GM19025 (cell line): ENCODE data around the gene SUSD4.

Experiments
- ATAC-seq: cut with Tn5 transposase; IDR thresholded peaks from one replicate; pipeline ENCODE4 v1.9.1; 2021; ENCODE audit warnings: mild to moderate bottlenecking, low read depth, moderate library complexity; ENCODE audit not compliant: unreplicated experiment

SUSD4 gene

DNA sequence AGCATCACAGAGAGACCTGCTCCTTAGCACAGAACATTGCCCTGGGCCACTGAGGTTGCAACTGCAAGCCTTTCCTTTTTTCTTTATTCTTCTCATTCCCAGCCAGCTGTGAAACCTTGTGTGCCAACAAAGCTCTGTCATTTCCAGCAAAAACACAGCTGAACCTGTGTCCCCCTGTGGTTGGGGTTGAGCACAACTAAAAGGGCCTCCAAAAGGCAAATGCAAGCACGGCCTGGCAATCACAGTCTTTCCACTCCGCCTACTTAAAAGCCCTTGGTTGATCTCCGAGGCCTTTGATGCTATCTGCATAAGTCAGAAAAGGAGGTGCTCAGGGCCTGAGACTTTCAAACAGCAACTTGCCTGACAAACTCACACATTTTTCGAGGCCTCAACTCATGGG, 32.7 kb downstream of the SUSD4 start:
- no peak for ATAC-seq

DNA sequence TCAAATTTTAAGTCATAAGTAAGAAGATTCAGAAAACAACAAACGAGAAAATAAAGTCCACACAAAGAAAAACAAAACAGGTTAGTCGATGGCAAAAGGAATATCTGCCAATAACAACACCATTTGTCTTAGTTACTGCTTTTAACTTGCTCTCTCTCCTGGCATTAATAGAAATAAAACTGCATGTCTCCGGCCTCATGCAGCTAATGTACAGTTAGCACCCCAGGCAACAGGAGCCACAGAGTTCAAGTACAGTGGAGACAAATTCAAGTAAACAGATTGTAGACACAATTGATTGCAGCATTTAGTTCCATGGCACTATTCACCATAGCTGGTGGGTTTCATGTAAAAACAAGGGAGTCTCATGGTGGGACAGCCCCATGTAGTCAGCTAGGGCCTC, 33.5 kb downstream of the SUSD4 start:
- ATAC-seq, result no peak

DNA sequence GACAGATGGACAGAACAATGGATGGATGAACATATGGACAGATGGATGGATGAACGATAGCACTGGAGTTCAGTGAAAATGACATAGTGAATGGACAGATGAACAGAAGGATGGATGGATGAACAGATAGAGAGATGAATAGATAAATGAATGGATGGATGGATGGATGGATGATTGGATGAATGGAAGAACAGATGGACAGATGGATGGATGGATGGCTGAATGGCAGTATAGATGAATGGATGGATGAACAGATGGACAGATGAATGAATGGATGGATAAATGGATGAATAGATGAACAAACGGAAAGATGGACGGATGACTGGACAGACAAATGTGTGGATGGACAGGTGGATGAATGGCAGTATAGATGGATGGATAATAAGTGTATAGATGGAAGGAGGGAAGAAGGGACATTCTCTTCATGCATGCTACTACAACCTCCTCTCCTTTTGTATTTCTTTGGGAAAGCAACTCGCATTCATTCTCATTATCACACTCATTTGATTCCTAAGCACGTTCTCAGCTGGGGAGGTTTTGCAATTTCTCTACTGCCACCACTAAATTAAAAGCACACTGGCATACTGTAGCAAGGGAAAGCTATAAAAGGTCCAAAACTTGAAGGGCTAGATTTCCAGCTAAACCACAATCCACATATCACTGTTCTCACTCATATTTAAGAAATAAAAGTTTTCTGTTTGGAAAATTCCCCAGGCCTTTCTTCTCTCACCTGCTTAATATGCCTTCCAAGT, 34.1 kb downstream of the SUSD4 start:
- ATAC-seq, result no peak

DNA sequence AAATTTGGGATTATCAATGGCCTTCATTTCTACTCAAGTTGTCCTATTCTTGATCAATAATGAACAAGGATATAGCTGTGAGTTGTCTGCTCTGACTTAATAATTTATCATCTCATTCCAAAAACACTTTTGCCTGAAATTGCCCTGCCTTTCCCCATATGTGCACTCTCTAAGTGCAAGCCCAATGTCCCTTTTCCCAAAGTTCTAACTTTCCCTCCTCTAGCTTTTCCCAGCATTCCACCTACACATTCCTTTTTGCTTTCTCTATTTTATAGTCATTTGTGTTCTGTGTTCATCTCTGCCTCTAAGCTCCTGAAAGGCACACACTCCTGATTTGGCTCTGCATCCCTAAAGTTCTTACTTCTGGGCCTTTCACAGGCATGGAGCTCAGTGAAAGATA, 34.7 kb downstream of the SUSD4 start:
- ATAC-seq, result no peak

DNA sequence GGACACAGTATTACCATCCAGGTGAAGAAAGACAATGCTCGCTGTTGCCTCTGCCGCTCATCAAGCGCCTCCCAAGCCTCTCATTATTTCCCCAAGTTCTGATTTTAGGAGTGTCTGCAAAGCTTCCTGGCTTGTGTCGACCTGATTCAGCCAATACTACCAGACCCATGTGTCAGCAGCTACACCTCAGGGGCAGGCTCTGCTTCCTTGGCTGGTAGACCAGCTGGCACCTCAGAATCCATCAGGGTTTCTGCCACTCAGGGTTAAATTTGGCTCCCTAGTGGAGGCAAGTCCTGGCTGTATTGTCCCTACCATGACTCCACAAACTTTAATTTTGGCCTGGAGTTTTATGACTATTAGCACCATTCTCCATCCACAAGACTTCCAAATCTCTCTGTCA, 35.4 kb downstream of the SUSD4 start:
- no peak for ATAC-seq

- no peak for ATAC-seq
These were observed 37.2 kb downstream of the SUSD4 start for GRCh38 chr1:223326776-223327175.

GRCh38 chr1:223323491-223324484, 40.2 kb downstream of the SUSD4 start:
- no peak for ATAC-seq

GRCh38 chr1:223322868-223323267, 41.1 kb downstream of the SUSD4 start:
- ATAC-seq, result no peak

- ATAC-seq, result no peak
These were observed 43.0 kb downstream of the SUSD4 start for GRCh38 chr1:223320959-223321358.

- ATAC-seq, result no peak
These were observed 43.9 kb downstream of the SUSD4 start for GRCh38 chr1:223319905-223320580.

DNA sequence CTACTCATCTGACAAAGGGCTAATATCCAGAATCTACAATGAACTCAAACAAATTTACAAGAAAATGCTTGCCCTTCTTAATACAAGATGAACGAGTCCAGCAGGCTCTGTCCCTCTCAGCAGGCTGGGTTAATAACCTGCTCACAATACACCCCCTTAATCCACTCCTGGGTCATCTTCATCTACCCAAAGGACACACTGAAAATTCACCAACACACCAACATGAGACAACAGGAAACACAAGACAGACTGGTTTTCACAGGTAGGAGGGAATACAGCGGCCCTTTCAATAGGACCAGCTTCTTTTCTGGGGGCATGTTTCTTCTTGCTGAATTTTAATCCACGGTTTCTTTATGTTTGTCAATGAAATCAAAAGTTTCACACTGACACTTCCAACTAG, 44.6 kb downstream of the SUSD4 start:
- ATAC-seq, result no peak

GRCh38 chr1:223316082-223316481, 47.9 kb downstream of the SUSD4 start:
- no peak for ATAC-seq

- no peak for ATAC-seq
These were observed 48.3 kb downstream of the SUSD4 start for GRCh38 chr1:223315665-223316064.

GRCh38 chr1:223313415-223313754, 50.6 kb downstream of the SUSD4 start:
- ATAC-seq, result no peak

DNA sequence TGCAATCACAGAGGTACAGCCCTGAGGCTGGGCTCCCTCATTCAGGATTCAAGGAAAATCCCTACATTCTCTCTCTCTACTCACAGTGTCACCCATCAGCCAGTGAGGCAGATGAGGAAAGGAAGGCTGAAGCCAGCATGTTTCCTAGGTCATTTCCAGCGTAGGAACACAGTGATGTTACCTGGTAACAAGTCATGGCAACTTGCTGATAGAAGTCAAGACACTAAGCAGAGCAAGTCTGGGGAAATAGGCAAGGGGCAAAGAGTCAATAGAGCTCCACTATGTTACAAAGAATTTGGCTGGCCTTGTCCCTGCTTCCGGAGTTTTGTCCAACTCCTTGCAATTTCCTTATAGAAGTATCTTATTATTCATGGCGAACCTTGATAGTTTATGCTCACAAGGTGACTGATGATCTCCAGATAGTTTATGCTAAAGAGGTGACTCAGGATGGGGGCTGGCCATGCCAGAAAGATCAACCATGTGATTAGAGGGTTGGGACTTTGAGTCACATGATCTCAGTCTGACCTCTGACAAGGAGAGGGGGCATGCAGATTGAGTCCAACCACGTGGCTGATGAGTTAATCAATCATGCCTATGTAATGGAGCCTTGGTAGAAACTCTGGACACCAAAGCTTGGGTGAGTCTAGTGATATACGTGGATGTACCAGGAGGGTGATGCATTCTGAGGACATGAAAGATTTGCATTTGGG, 51.1 kb downstream of the SUSD4 start:
- ATAC-seq, result no peak

- no peak for ATAC-seq
These were observed 51.7 kb downstream of the SUSD4 start for GRCh38 chr1:223312273-223312672.

GRCh38 chr1:223311826-223312225, 52.1 kb downstream of the SUSD4 start:
- ATAC-seq, result no peak

- no peak for ATAC-seq
These were observed 55.8 kb downstream of the SUSD4 start for GRCh38 chr1:223308136-223308535.

DNA sequence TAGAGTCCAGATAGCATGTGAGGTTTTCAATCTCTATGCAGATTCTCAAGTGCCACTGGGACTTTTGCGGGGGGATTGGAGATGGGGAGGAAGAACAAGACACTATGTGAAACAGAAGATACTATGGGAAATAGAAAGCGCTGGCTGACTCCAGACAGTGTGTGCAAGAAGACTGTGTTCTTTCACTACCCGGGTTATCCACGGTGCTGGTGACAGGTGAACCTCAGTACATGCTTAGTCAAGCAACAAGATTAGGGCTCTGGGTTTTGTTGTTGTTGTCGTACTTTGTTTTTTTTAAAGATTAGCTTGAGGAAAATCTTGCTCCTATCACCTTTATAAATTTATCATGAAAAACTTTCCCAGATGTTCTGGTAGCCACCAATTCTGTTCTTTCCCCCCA, 56.4 kb downstream of the SUSD4 start:
- no peak for ATAC-seq

GRCh38 chr1:223304931-223305330, 59.0 kb downstream of the SUSD4 start:
- ATAC-seq, result no peak

DNA sequence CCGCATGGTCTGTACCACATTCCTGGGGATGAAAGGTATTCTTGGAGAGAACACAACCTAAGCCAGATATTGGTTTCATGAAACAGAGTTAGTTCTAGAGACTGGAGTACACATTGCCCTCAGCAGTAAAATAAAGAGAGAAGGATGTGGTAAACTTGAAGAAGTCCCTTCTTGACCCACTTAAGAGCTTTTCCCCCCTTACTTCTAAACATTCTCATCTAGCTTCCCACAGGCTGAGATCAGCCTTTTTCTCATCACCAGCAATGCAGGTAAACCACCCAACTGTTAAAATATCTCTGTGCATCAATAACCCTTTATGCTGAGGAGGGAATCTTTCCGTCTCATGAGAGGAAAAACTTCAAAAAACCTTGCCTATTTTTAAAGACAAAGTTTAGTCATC, 62.6 kb downstream of the SUSD4 start:
- no peak for ATAC-seq
